ENCODE measurements around the gene ADAT3.
"Not testable (repeated sequence)": the region's sequence is repeated elsewhere in the genome, so short reads cannot be mapped to it uniquely, and the experiment has no call there.

DNA sequence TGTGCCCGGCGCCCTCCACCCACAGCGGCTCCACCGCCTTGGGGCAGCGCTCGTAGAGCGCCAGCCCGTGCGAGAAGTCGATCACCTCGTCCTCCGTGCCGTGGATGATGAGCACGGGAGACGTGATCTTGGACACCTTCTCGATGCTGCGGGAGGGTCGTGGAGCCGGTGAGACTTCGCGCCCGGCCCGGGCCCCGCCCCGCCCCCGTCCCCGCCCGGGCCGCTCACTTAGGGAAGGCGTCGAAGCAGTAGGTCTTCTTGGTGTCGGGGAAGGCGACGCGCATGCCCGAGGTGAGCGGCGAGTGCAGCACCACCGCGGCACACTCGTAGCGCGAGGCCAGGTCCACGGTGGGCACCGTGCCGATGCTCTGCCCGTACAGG is 27.9 kb upstream of the ADAT3 start:
- TF ChIP-seq ELK1 (IDR thresholded peaks at IDR 0.05; ENCODE audit: borderline replicate concordance, low read depth, low read length); CTCF (conservative IDR thresholded peaks at IDR 0.05; ENCODE audit: low read depth, low read length); RAD21 (IDR thresholded peaks at IDR 0.05; ENCODE audit: low read length); BHLHE40 (IDR thresholded peaks at IDR 0.05; ENCODE audit: low read depth, low read length): not testable (repeated sequence)

Data from IMR-90 (cell line).